ENCODE results near the gene SLCO2A1.

DNA sequence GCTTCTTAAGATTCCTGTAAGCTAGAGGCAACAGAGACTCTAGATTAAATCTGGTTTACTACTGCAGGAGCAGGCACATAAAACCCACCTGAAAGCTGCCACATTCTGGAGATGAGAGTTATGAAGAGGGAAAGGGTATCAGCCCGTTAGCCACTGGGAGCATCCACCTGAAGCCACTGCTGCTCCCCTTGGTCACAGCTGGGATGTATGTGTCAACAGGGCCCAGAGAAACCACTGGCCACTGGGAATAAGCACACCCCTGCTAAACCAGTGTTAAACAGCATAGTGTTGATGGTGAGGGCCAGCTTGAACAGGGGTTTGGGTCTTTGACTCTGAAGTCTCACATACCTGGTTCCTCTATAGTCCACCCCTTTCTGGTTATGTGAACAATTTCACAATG lies 10.9 kb downstream of the SLCO2A1 start:
- TF ChIP-seq, protein P1, sequence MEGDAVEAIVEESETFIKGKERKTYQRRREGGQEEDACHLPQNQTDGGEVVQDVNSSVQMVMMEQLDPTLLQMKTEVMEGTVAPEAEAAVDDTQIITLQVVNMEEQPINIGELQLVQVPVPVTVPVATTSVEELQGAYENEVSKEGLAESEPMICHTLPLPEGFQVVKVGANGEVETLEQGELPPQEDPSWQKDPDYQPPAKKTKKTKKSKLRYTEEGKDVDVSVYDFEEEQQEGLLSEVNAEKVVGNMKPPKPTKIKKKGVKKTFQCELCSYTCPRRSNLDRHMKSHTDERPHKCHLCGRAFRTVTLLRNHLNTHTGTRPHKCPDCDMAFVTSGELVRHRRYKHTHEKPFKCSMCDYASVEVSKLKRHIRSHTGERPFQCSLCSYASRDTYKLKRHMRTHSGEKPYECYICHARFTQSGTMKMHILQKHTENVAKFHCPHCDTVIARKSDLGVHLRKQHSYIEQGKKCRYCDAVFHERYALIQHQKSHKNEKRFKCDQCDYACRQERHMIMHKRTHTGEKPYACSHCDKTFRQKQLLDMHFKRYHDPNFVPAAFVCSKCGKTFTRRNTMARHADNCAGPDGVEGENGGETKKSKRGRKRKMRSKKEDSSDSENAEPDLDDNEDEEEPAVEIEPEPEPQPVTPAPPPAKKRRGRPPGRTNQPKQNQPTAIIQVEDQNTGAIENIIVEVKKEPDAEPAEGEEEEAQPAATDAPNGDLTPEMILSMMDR (IDR thresholded peaks at IDR 0.05), result no peak
- no peak for TF ChIP-seq POLR2A (IDR thresholded peaks at IDR 0.05)

Data from testis (tissue), 2 donors.